ENCODE results near the gene PJVK. TPM values are rescaled to one million over a fixed set of nuclear protein-coding genes. Genes with fewer than 3 reads are reported as not detected.

PJVK gene
- total and polyA plus RNA-seq, 10 of the 15 experiments (the other 5 are each of a cell fraction or from before 2014, with no cell fraction given) = 1.8 to 6.8 (median 3.2) TPM

- TF ChIP-seq ZNF687 (IDR thresholded peaks at IDR 0.05) (peak; percentile 69), CREB1 (IDR thresholded peaks at IDR 0.05; ENCODE audit: low read depth) (peak; percentile 68), SUPT20H (IDR thresholded peaks at IDR 0.05; ENCODE audit: borderline replicate concordance, control insufficient read depth, low read depth, low read length) (no peak), TCF3 (IDR thresholded peaks at IDR 0.05; ENCODE audit: borderline replicate concordance, insufficient read depth, low read depth, low read length) (0 out of 2 replicates have a peak, but pooled peaks have one; percentile 9), SKIL (IDR thresholded peaks at IDR 0.05; ENCODE audit: low read depth, poor library complexity, severe bottlenecking) (peak; percentile 77), CBX5 (IDR thresholded peaks at IDR 0.05; ENCODE audit: low read depth) (peak; percentile 83; the same call in 1 of the 2 replicates), ZNF217 (IDR thresholded peaks at IDR 0.05) (no peak), SRF (IDR thresholded peaks at IDR 0.05; ENCODE audit: low read depth in 2 of 2, low read length in 2 of 2) (no peak), SMARCA5 (IDR thresholded peaks at IDR 0.05) (peak; percentile 96), NFYB (IDR thresholded peaks at IDR 0.05; ENCODE audit: insufficient read depth, low read depth, low read length) (no peak), E2F8 (IDR thresholded peaks at IDR 0.05; ENCODE audit: low read depth, partially characterized antibody) (peak; percentile 26), MEF2A (IDR thresholded peaks at IDR 0.05; ENCODE audit: insufficient read depth, low read depth, low read length) (peak; percentile 46; the same call in 1 of the 2 replicates), NFYA (IDR thresholded peaks at IDR 0.05; ENCODE audit: borderline replicate concordance, low read depth, low read length) (no peak), BCL3 (IDR thresholded peaks at IDR 0.05; ENCODE audit: borderline replicate concordance, insufficient read depth, low read depth, low read length, poor library complexity, severe bottlenecking) (no peak)
Observed at GRCh38 chr2:178414266-178415247, 36.6 kb upstream of the PJVK start (continued).
